Psoas muscle (tissue), 8 donors: ENCODE results near the gene PDGFRA. TPM values are rescaled to one million over a fixed set of nuclear protein-coding genes. Genes with fewer than 3 reads are reported as not detected.
A peak's percentile ranks its signal among the peaks of the same experiment; 100 is the strongest.

Experiments used
- ATAC-seq, 4 donors: fragments of 200-7000 bp; cut with Tn5 transposase; one replicate each; pipeline ENCODE4 v1.9.1; 2020; ENCODE audit warnings: moderate library complexity in 3 of 4, mild to moderate bottlenecking in 2 of 4
- DNase-seq, 2 donors: peaks; one replicate each; pipeline ENCODE4 v3.0.0-alpha.2; 2020
- H3K27ac ChIP-seq: fragments of 200-600 bp; one replicate; pipeline ENCODE4 v1.8.0; 2022
- H3K27me3 ChIP-seq, 3 donors: fragments of 200-600 bp in 1 of 3; one replicate each; pipeline versions ENCODE4 v1.6.1 to v1.8.0; 2013 to 2022; ENCODE audit warnings: low read length in 2 of 3, mild to moderate bottlenecking in 2 of 3, moderate library complexity in 1 of 3; ENCODE audit not compliant: insufficient read depth in 3 of 3
- H3K36me3 ChIP-seq, 2 donors: fragments of 200-600 bp in 1 of 2; one replicate each; pipeline versions ENCODE4 v1.6.1 to v1.8.0; 2013 to 2022; ENCODE audit warnings: low read depth in 1 of 2, mild to moderate bottlenecking in 1 of 2, moderate library complexity in 1 of 2; ENCODE audit not compliant: insufficient read depth in 1 of 2
- H3K4me1 ChIP-seq: fragments of 200-600 bp; one replicate; pipeline ENCODE4 v1.8.0; 2022
- H3K4me3 ChIP-seq: fragments of 200-600 bp; one replicate; pipeline ENCODE4 v1.8.0; 2022; ENCODE audit warnings: mild to moderate bottlenecking
- H3K9me3 ChIP-seq: fragments of 200-600 bp; one replicate; pipeline ENCODE4 v1.8.0; 2022
- WGBS, 3 donors: extraction: QIAGEN DNeasy Blood & Tissue Kit; methylation state at CpG; one replicate each; pipeline versions ENCODE4 v1.1.6 to v1.1.7; 2013; 5-methylcytosine and 5-hydroxymethylcytosine counted together
- intact Hi-C, 2 donors: fragments of 100-400 bp; cut with DNase I; formaldehyde crosslinking; loops; one replicate each; pipeline versions ENCODE4 v1.11.0 to v1.14.2; 2022
- polyA plus RNA-seq, 3 donors: library from polyadenylated mRNA; stranded (reverse); fragments of 200-250 nt; gene quantifications; one replicate each; pipeline ENCODE4 v1.2.3, GENCODE V29; 2013
- total RNA-seq, 4 donors: library from RNA; stranded (reverse); fragmentation: NEBNext Ultra II Directional in 2 of 4; extraction: Animal tissue kit (Norgen Biotek cat#: 25700) in 2 of 4; gene quantifications; one replicate each; pipeline versions ENCODE4 v1.2.1 to v1.2.4, GENCODE V29; 2021 to 2023
- TF ChIP-seq, protein P1 (sequence below): fragments of 200-600 bp; IDR thresholded peaks from one replicate; pipeline ENCODE4 v1.8.0; 2022; ENCODE audit warnings: antibody characterized with exemption
- donor health status: healthy with polysubstance abuse.
- donor health status: DM: no; HTN: no; CAD: no; lungs with moderate emphysema.
- donor health status: Bipolar disorder and iron deficiency.
- donor health status: healthy.
- donor health status: DM: yes; HTN: yes; CAD: no.
- donor health status: DM: no; HTN: no; CAD: no.
- donor health status: DM: no; HTN: no; CAD: no.
- donor health status: DM: yes; HTN: yes; CAD: no.

PDGFRA gene
- total and polyA plus RNA-seq, 7 donors: 3.1 to 32.6 (median 12.9) TPM

DNA sequence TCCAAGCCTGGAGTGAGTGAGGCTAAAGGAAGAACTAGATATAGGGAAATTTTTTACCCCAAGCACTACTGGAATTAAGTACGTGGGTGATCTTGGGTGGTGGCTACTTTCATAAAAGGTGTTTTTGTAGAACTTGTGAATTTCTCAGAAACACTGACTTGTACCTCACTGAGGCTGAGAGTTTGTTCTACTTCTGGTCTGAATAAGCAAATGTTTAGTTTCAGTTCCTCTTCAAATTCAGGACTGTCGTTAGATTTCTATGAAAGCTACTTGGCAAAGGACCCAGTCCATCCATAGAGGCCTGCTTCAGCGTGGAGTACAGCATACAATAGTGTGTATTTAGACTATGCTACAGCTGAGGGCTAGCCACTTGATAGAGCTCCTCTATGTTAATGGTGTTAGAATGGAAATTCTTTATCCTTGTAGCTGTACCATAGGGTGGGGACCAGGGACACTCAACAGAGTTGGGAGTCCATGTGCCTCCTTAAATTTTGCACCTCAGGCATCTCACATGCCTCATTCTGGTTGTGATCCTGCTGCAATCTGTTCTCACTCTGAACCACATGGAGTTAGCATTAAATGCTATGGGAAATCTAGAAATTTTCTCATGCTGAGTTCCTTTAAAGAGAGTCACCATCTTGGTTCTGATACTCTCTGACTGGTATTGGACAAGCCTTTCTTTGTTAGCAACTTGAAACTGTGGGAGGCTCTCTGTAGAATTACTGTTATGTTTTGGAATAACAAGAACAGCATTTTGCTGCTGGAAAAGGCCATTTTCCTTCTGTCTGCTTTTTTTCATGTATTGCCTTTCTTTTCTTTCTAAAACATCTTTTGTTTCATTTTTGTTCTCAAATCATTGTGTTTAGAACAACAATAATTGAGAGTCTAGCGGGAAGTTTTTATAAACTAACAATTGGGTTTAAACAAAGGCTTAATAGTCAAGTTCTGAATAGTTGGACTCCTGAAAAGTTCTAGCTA, 86.8 kb downstream of the PDGFRA start:
- intact Hi-C loops: no loop called here
- TF ChIP-seq, protein P1, sequence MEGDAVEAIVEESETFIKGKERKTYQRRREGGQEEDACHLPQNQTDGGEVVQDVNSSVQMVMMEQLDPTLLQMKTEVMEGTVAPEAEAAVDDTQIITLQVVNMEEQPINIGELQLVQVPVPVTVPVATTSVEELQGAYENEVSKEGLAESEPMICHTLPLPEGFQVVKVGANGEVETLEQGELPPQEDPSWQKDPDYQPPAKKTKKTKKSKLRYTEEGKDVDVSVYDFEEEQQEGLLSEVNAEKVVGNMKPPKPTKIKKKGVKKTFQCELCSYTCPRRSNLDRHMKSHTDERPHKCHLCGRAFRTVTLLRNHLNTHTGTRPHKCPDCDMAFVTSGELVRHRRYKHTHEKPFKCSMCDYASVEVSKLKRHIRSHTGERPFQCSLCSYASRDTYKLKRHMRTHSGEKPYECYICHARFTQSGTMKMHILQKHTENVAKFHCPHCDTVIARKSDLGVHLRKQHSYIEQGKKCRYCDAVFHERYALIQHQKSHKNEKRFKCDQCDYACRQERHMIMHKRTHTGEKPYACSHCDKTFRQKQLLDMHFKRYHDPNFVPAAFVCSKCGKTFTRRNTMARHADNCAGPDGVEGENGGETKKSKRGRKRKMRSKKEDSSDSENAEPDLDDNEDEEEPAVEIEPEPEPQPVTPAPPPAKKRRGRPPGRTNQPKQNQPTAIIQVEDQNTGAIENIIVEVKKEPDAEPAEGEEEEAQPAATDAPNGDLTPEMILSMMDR: no peak
- ATAC-seq (no peak), DNase-seq (no peak)
- H3K9me3 ChIP-seq: no peaks in the 10 kb centered on the region
- H3K4me3 ChIP-seq: no peak overlapping the region
- no peaks in the 10 kb centered on the region for H3K36me3 ChIP-seq
- no peaks in the 10 kb centered on the region for H3K4me1 ChIP-seq
- 71 to 77% (median 77%) methylated on average over 4 of the region's 4 CpGs for WGBS, 3 donors
- no peak overlapping the region for H3K27ac ChIP-seq
- no peaks in the 10 kb centered on the region for H3K27me3 ChIP-seq

DNA sequence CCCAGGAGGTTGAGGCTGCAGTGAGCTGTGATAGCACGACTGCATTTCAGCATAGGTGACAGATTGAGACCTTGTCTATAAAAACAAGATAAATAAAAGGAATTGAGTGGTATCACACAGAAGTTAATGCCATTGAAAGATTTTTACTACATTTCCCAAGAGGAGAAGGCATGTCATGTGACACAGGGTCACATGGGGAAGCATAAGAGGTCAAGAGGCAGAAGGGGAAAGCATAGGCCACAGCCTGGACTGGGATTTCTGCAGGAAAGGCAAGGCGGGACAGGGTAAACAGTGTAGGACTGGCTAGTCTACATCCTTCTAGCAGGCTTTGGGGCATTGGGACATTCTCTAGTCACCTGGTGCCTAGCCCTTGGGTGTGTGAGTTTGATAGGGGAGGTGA, 88.6 kb downstream of the PDGFRA start:
- no peak for DNase-seq
- Histone ChIP-seq H3K36me3 (no peaks in the 10 kb centered on the region), H3K4me3 (no peak overlapping the region), H3K27me3 (no peaks in the 10 kb centered on the region), H3K9me3 (no peaks in the 10 kb centered on the region), H3K4me1 (no peaks in the 10 kb centered on the region), H3K27ac (no peak overlapping the region)
- ATAC-seq: no peak
- 72 to 98% (median 98%) methylated on average over 2 of the region's 2 CpGs for WGBS, 3 donors
- intact Hi-C loops: no loop called here
- TF ChIP-seq, protein P1: no peak

DNA sequence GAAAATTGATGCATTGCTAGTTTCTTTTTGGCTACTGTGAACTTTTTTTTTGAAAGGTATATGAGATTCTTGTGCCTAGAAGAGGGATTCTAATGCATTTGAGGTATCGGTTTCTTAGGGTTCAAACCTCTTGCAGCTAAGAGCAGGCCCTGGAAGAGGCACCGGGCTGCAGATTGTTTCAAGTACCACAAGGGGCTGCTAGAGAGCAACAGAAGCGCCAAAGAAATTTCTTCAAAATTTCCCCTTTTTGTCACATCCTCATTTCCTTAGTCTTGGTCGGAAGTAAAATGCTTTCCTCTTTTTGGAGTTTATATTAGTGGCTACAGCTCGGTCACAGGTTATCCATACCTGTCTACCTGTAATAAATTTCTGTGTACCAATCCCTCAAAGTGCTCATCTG, 89.8 kb downstream of the PDGFRA start:
- no peak for DNase-seq
- no peak overlapping the region for H3K27ac ChIP-seq
- H3K4me3 ChIP-seq: no peak overlapping the region
- H3K4me1 ChIP-seq: no peaks in the 10 kb centered on the region
- no peaks in the 10 kb centered on the region for H3K36me3 ChIP-seq
- no peaks in the 10 kb centered on the region for H3K9me3 ChIP-seq
- H3K27me3 ChIP-seq: no peaks in the 10 kb centered on the region
- ATAC-seq: no peak
- WGBS, 3 donors: 32 to 38% (median 33%) methylated on average over 5 of the region's 5 CpGs
- intact Hi-C loops: no loop called here
- TF ChIP-seq, protein P1: peak; percentile 59

DNA sequence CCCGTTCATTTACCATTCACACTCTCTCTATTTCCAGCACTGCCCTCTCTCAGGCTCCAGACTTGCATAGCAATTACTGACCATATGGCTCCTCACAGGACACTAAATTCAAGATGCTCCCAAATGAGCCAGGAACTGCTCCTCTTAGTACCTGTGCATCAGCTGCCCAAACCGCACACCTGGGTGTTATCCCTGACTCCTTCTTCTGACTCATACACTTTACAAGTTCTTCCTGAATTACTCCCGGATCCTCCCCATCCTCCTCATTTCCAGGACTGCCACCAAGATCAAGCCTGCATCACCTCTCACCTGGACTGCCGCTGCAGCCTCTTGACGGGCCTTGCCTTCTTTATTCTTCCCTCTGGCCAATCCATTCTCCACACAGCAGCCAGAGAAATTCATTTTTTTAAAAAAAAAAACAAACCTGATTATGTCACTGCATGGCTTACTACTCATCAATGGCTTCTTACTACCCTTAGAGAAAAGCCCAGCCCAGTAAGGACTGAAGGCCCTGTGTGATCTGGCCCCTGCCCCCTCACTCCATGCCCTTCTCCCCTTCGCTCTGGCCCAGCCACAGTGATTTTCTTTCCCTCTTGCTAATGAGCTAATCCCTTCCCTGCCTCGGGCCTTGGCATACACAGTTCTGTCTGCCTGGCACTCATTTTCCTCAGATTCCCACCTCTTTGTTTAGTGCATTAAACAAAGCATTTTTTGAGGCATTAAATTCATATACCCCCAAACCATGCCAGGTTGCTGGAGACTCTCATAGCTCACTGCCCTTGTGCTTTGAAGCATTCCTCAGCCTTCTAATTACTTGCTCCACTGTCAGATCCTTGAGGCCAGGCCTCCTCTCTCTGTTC, 92.0 kb downstream of the PDGFRA start:
- ATAC-seq: no peak
- 81 to 83% (median 83%) methylated on average over 7 of the region's 7 CpGs for WGBS, 3 donors

More for the DNA sequence above, 92.0 kb downstream of the PDGFRA start:
- Histone ChIP-seq H3K27me3 (no peaks in the 10 kb centered on the region), H3K27ac (no peak overlapping the region), H3K9me3 (no peaks in the 10 kb centered on the region), H3K36me3 (no peaks in the 10 kb centered on the region), H3K4me1 (no peaks in the 10 kb centered on the region), H3K4me3 (no peak overlapping the region)
- DNase-seq: no peak
- intact Hi-C loops: loop anchor here in 1 of 2 donors (5.0 kb wide), 1 partner anchor 641 kb away; no protein-coding TSS in a partner anchor
- TF ChIP-seq, protein P1: no peak
